ENCODE data around the gene ANKRD13B. TPM values are rescaled to one million over a fixed set of nuclear protein-coding genes. Genes with fewer than 3 reads are reported as not detected.

Gene ANKRD13B
- total and polyA plus RNA-seq, 2 of the 13 experiments (the other 11 are each of a cell fraction or from before 2014, with no cell fraction given): 1.7 to 1.8 TPM

DNA sequence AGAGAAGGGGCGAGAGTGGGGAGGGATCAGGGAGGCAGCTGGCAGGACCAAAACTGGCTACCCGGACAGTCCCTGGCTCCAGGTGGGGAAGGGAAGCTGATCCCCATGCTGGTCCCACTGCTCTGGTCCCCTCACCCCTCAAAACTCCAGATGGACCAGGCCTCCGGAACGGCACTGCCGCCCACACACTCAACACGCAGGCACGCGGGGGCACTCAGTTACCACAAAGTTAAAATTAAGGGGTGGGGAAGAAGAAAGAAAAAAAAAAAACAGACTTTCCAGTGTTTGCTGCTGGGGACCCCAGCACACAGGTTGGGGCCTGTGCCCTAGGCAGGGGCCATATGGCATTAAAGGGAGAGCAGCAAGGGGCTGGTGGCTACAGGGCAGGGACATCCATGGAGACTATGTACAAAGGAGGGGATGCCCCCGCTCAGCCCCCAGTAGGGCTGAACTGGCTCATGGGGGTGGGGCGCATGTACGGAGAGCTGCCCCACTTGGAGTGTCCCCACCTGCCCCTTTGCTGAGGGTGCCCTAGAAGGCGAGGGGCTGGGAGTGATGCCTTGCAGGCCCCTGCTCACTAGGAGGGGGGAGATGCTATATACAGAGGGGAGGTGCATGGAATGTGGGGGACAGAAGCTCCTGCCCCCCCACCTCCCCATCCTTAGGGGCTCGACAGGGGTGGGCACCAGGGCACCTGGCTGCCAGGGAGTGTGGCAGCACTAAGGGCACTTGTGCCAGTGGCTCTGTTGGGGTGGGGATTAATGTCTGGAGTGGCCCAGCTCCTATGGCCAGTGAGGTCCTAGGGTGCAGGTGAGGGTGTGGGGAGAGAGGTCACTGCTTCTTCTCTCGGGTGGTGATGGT, 18.8 kb upstream of the ANKRD13B start (continued):
- TF ChIP-seq DNMT1 (CRISPR knock-in tag; IDR thresholded peaks at IDR 0.05) (no peak), SKIL (CRISPR knock-in tag; IDR thresholded peaks at IDR 0.05; ENCODE audit: borderline replicate concordance) (no peak), POLR2G (IDR thresholded peaks at IDR 0.05; ENCODE audit: low read depth, low read length) (peak; percentile 4), HHEX (CRISPR knock-in tag; IDR thresholded peaks at IDR 0.05) (no peak), ZBTB10 (CRISPR knock-in tag; IDR thresholded peaks at IDR 0.05; ENCODE audit: borderline replicate concordance) (peak; percentile 41; the same call in 1 of the 2 replicates), AGO2 (optimal IDR thresholded peaks at IDR 0.05; ENCODE audit: low read depth, low read length) (peak; percentile 46), MEIS2 (CRISPR knock-in tag; IDR thresholded peaks at IDR 0.05) (no peak), LRRFIP1 (CRISPR knock-in tag; conservative IDR thresholded peaks at IDR 0.05) (no peak), UBTF (CRISPR knock-in tag; IDR thresholded peaks at IDR 0.05) (no peak), FOSL2 (CRISPR knock-in tag; IDR thresholded peaks at IDR 0.05) (no peak), ZNF619 (CRISPR knock-in tag; IDR thresholded peaks at IDR 0.05) (peak; percentile 32; the same call in 1 of the 2 replicates), AKNA (CRISPR knock-in tag; IDR thresholded peaks at IDR 0.05; ENCODE audit: borderline replicate concordance) (no peak), SIX1 (CRISPR knock-in tag; IDR thresholded peaks at IDR 0.05; ENCODE audit: borderline replicate concordance) (no peak)

All from HepG2 (cell line).